Activated CD4-positive, CD25-positive, alpha-beta regulatory T cell treated with anti-CD3 and anti-CD28 coated beads, Interleukin-2, amount 50 U/mL, for 16 hours (primary cell): ENCODE measurements around the gene DNAJB12.
"Not testable (repeated sequence)": the region's sequence is repeated elsewhere in the genome, so short reads cannot be mapped to it uniquely, and the experiment has no call there.

Experiments used
- DNase-seq: peaks from one replicate; pipeline ENCODE4 v3.0.0-alpha.2; 2020; ENCODE audit warnings: low read depth, low spot score

The DNAJB12 gene

DNA sequence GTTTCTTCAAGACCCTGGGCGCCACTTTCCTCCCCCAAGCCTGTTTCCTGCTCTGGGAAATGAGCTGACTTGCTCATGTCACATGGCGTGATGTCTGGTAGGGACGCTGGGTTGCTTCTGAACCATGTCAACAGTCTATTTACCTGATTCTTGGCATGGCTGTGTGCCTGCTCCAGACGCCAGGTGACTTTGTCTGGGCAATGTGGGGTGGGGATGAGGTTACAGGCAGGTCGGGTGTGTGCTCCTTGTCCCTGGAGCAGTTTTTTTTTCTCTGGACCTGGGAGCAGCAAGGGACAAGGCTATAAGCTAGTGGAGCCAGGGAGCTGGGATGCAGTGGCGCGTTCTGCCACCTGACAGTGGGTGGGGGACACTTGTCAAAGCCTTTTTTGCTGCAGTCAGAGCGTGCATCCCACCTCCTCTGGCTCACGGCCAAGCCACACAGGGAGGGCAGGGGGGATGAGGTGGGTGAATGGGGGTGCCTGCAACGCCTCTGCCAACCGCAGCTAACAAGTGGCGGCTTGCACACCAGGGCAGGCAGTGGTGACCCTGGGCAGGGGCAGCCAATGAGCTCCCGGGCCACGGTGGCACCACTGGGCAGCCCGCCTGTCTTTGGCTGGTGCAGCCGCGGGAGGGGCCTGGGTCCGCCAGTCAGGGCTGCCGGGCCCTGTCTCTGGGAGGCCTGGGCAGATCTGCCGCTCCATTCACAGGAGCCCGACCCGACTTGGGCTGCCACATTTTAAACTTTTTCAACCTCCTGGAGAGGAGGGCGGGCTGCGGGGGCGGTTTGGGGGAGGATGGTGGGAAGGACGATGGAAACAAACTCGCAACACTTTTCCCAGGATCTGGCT lies 22.9 kb downstream of the DNAJB12 start:
- DNase-seq = peak; percentile 76

DNA sequence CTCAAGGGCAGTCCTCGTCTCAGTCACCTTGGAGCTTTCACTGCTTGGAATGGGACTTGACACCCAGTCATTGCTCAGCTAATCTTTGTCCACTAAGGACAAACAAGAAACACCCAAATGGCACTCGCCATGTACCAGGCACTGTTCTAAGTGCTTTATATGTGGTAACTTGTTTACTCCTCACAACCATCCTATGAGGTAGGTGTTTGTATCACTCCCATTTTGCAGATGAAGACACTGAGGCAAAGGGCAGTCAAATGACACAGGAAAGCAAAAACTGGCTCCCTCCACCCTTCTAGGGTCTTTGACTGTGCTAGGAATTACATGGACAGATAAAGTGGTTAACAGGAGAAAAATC lies 24.7 kb downstream of the DNAJB12 start:
- no peak for DNase-seq

GRCh38 chr10:72329290-72330068 lies 25.2 kb downstream of the DNAJB12 start:
- no peak for DNase-seq

DNA sequence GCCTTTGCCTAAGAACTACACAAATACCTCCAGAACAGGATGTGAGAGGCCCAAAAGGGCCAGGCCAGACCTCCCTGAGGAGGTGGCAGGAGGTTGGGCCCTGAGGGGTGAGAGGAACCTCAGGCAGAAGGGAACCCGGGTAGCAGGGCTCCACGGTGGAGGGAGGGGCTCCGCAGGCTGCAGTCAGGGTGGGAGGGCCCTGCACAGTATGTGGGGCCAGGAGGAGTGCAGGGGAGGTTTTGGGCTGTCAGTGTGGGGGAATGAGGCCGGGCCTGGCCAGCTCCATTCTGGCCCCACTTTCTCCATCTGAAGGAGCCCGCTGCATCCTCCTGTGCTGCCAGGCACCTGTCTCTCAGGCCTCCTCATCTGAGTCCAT lies 25.9 kb downstream of the DNAJB12 start:
- no peak for DNase-seq

DNA sequence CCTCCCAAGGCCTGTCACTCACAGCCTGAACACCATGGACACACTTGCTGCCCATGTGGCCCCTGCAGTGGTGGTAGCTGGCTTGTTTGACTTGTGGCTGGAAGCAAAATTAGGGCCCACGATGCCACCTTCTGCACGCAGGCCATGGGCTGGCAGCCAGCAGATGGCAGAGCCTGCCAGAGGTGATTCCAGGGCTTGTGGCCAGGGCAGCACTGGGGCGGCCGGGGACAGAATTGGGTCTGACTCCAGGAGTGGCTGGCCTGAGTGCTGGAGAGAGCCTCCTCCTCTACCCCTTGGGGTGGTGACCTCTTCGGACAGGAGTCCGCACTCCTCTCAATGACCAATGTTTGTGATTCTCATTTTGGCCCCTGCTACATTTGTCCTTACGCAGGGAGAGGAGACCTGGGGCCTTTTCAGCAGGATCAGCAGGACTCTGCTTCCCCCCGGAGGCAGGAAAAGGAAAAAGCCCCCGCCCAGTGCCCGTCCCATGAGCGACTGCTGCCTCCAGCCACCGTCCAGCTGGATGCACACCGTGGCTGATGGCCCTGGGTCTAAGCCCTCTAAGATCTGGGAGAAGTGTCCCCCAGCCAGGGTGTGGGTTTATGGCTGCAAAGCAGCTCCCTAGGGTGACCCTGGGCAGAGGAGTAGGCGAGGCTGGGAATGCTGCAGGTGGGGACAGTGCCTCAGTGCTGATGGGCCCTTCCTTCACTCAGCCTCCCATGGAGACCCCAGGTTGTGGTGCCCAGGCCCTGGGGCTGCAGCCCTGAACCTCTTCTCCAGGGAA lies 26.5 kb downstream of the DNAJB12 start:
- no peak for DNase-seq

DNA sequence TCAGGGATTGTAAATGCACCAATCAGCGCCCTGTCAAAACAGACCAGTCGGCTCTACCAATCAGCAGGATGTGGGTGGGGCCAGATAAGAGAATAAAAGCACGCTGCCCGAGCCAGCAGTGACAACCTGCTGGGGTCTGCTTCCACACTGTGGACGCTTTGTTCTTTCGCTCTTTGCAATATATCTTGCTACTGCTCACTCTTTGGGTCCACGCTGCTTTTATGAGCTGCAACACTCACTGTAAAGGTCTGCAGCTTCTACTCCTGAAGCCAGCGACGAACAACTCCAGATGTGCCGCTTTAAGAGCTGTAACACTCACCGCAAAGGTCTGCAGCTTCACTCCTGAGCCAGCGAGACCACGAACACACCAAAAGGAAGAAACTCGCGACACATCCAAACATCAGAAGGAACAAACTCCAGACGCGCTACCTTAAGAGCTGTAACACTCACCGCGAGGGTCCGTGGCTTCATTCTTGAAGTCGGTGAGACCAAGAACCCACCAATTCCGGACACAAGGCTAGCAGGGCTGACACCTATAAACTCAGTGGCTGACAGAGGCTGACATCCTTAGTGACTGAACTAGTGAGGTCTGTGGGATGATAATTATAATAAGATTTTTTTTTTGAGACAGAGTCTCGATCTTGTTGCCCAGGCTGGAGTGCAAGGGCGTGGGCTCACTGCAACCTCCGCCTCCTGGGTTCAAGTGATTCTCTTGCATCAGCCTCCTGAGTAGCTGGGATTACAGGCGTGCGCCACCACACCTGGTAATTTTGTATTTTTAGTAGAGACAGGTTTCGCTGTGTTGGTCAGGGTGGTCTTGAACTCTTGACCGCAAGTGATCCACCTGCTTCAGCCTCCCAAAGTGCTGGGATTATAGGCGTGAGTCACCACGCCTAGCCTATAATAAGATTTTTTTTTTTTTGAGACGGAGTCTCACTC lies 27.8 kb downstream of the DNAJB12 start:
- DNase-seq = not testable (repeated sequence)

GRCh38 chr10:72325243-72326175 lies 29.2 kb downstream of the DNAJB12 start:
- DNase-seq = not testable (repeated sequence)

- DNase-seq = no peak
Measured at GRCh38 chr10:72323771-72324191, 30.9 kb downstream of the DNAJB12 start.

GRCh38 chr10:72323108-72323749 lies 31.5 kb downstream of the DNAJB12 start:
- no peak for DNase-seq

- no peak for DNase-seq
Measured at GRCh38 chr10:72322280-72323058, 32.2 kb downstream of the DNAJB12 start.

GRCh38 chr10:72322030-72322279 lies 32.8 kb downstream of the DNAJB12 start:
- DNase-seq = no peak

- DNase-seq = no peak
Measured at GRCh38 chr10:72321248-72322029, 33.3 kb downstream of the DNAJB12 start.

DNA sequence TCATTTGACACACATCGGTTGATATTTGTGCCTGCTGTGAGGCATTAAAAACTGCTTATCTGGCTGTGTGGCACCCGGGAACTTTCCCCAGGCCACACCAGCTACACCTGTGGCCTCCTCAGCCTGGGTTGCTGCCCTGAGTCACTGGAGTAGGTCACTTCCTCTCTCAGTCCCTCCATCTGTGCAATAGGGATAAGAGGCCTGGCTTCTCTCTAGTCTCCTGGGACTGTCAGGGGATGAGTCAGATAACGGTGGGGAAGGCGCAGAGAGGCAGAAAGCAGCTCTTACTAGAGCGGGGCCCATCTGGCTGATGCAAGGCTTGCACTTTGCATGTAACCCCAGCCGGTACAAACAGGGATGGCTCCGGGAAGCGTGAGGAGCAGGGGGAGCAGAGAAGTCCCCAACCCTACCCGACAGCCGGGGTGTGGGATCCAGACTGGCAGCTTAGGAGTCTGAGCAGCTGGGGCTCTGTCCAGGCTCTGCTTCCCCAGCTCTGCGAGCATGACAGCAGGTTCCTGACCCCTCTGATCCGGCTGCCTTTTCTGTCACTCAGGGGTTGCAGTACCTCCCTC lies 34.0 kb downstream of the DNAJB12 start:
- DNase-seq = peak; percentile 31

- peak; percentile 72 for DNase-seq
Measured at GRCh38 chr10:72319416-72320254, 35.1 kb downstream of the DNAJB12 start.

DNA sequence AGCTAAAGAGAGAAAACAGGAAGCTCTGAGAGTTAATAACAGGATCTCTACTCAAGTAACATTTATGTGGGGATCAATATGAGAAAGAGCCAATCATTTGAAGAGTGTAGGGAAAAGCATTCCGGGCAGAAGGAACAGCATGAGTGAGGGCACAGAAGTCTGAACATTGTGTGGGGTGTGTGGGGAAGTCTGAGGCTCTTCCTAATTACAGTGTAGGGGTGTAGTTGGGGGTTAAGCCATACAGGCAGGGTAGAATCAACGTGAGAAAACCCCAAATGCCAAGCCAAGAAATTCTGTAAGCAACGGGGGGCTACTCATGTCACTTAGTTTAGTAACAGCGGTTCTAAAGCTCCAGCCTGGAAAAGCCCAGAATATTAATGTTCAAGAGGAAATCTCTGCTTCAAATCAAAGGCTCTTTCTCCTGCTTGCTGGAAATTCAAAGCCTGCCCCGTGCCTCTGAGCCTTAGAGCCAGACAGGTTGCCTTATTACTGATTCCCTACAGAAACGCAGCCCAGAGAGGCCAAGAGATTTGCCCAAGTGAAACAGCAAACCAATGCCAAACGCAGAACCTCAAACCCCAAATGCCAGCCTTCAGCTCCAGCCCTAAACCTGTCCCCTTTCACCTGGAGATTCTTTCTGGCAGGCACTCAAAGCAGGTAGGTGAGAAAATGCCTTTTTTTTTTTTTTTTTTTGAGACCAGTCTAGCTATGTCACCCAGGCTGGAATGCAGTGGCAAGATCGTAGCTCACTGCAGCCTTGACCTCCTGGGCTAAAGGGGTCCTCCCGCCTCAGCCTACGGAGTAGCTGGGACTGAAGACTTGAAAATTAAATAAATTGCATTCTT lies 36.1 kb downstream of the DNAJB12 start:
- no peak for DNase-seq
